Measurements from ENCODE around the gene ANKS3.
A peak's percentile ranks its signal among the peaks of the same experiment; 100 is the strongest.

- TF ChIP-seq CTCF (IDR thresholded peaks at IDR 0.05) (no peak), POLR2A (IDR thresholded peaks at IDR 0.05) (peak in 1 of 2 donors; percentile 44)
Measured at GRCh38 chr16:4679850-4680636, 54.0 kb downstream of the ANKS3 start.
